Activated T-cell treated with anti-CD3 and anti-CD28 coated beads, Interleukin-2, amount 50 U/mL, for 1 hour (primary cell): ENCODE data around the gene KCNG2.

Experiments
- DNase-seq: peaks from one replicate; pipeline ENCODE4 v3.0.0-alpha.2; 2020

The KCNG2 gene

DNA sequence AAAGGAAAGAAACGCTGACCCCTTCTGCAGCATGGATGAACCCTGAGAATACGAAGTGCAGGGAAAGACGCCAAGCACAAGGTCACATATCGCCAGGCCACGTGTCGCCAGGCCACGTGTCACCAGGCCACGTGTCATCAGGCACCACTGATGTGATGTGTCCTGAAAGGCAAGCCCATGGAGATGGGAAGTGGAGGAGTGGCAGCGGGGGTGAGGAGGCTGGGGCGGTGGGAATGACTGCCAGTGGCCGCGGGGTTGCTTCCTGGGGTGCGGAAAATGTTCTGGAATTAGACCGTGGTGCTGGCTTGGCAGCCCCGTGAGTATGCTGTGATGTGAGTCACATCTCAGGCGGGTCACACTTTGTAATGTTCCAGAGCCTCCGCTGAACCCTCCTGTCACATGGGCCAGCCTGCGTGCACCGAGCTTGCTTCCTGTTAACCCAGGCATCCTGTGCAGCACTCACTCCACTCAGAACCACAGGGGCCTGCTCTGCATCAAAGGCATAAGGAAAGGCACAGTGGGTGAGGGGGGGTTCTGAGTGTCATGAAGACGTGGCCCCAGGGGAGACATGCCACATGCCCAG, 114.8 kb downstream of the KCNG2 start:
- peak; percentile 45 for DNase-seq

DNA sequence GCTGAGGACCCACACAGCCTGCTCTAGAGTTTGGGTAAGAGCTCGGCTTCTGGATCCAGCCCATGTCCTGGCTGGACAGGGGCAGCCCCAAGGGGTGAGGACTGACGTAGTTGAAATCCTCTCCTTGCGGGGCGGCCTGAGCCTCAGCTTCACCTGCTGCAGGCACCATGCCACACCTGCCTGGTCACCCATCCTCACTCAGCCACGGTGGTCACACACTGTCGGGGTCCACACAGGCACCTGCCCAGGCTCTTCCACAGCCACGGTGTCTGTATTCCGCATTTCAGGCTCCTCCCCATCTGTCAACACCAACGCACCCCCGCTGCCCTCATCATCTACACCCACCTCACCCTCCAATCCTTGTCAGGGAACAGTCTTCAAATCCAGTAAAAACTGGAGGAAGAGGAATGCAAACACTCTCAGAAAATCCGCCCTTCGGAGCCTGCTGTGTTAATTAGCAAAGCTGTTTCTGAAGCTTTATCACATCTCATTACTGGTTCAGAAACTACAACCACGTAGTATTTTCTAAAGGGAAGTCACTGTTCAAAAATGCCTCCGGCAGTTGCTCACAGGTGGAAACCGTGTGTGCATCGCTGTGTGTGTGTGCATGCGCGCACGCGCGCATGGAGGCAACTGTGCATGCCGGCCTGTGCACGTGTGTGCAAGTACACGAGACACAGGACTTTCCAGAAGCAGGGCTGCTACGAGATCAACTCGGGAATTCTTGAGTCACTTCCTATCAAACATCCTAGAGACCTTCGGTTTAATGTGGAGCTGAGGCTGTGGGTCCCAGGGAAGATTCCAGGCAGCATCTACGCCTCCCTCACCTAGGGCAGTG, 115.5 kb downstream of the KCNG2 start:
- no peak for DNase-seq

DNA sequence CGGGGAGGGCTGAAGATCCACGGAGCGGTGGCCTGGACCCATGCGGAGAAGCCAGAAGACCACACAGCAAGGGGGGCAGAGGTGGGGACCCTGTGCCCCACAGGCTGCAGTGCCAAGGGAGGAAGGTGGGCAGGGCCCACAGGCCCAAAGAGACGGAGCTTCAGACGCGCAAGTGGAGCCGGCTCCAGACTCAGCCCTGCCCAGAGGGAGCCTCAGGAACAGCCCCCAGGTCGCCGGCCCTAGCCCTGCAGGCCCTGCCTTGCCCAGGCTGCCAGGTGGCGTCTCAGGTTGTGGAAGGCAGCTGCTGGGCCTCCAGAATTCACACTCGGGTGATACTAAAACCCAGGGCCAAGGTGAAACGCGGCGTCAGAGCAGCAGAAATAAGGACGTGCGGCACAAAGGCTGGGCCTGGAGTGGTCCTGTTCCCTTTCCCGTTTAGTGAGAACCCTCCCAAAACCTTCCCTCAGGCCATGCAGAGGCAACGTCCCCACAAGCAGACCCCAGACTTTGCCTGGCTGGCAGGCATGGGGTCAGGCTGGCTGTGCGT, 116.9 kb downstream of the KCNG2 start:
- DNase-seq, result no peak

DNA sequence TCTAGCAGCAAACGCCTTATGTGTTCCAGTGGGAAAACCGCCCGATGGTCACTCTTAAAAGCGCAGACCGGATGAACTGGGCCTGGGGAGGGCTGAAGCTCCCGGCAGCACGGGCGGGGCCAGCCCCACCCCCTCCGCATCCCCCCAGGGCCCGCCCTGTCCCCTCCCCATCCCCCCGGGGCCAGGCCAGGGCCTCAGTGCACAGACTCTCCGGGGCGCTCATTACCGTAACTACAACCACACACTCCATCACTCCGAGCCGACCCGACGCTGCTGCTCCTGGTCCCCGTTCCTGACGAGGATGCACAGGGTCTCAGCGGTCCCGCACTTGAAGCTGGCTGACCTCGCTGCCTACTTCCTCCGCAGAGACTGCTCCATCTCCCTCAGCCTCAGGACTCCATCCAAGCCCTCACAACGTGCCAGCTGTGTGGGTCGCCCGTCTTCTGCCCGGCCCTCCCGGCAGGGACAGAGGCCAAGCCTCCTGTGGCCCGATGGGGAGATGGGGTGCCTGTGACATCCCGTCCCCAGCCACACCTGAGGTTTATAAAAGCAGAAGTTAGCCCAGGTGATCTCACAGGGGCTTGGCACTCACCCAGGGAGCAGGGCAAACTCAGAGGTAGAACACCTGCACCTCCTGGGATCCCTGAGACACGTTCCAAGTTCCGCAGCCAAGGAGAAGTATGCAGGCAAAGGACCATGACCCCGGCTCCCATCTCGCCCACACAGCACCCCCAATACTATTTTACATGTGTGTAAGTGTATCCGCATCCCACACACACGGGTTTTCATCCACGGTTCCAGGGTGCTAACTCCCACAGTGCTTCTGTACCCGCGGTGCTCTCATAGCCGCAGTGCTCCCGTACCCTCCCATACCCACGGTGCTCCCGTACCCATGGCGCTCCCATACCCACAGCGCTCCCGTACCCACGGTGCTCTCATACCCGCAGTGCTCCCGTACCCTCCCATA, 117.7 kb downstream of the KCNG2 start:
- no peak for DNase-seq

DNA sequence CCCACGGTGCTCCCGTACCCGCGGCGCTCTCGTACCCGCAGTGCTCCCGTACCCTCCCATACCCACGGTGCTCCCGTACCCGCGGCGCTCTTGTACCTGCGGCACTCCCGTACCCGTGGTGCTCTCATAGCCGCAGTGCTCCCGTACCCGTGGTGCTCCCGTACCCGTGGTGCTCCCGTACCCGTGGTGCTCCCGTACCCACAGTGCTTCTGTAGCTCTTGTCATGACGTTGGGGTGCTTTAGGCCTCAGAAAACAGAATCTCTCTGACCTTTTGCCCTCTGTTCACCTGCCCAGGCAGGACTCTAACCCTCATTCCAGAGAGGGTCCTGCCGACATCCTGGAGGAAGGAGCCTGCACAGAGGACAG, 118.4 kb downstream of the KCNG2 start:
- no peak for DNase-seq

DNA sequence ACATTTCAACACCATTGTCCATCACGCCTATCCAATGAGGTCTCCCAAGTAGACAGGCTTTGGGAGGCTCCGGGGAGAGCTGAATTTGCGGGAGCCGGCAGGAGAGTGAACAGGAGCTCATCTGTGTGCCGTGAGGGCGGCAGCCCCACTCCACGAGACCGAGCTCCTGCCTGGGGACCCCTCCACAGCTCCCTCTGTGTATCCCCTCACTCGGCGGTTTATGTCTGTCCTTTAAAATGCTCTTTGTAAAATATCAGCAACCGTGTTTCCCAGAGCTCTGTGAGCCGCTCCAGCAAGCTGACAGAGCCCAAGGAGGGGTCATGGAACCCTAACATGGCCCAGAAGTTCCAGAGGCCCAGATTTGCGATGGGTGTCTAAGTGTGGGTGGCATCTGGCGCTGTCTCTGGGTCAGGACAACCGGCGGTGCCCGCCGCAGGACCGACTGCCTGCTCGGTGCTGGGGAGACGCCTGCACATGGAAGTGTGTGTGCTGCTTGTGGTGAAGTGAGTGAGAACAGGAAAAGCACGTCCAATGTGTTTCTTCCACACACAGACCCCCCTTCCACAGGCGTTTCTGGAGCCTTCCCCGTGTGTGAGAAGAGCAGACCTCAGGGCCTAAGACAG, 118.9 kb downstream of the KCNG2 start:
- DNase-seq, result no peak

DNA sequence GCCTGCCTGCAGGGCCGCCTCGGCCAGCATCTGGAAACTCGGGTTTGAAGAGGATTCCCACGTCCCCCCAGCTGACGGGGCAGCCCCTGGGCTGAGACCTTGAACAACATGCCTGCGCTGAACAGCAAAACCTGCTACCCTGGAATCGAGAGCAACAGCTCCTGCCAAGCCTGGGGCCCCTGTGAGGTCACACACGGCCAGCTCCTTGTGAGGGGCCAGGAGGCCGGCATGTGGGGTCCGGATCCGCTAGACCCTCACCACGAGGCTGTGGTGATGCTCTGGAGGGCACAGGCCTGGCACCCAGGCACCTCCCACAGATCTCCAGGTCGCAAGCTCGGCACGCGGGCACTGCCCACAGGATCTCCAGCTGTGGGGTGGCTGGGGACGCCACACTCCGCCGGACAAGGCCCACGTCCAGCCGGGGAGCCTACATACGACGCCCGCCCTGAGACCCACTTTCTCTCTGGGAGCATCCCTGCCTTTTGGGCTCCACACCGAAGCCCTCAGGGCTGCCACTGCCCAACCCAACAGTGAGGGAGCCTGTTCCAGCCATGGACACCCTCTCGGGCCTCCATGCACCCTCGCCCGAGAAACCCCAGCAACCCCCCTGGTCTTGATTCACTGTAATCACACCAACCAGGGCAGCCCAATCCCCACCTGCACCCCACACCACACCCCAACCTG, 119.6 kb downstream of the KCNG2 start:
- no peak for DNase-seq

DNA sequence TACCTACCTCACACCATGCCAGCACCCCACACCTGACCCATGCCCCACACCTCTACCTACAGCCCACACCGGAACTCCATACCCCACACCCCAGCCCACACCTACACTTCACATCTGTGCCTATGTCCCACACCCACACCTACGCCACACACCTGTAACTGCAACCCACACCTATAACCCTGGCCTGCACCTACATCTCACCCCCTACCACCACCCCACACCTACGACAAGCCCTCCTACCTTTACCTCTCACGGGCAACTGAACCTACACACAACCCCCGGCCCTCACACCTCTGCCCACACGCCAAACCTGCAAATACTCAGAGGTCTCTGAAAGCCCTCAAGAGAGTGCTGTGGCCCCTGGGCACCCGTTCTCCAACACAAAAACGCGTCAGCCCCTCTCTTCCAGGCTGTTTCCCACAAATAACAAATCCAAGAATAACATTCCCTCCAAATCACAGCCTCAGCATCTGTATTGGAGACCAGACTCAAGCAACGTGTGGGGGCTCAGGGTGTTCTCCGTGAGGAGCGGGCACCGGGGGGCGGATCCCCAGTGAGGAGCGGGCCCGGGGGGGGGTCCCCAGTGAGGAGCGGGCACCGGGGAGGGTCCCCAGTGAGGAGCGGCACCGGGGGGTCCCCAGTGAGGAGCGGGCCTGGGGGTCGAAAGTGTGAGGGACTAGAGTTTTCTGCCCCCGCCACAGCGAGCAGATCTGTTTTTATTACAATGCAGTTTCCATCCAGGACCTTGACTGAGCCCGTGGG, 120.3 kb downstream of the KCNG2 start:
- no peak for DNase-seq

DNA sequence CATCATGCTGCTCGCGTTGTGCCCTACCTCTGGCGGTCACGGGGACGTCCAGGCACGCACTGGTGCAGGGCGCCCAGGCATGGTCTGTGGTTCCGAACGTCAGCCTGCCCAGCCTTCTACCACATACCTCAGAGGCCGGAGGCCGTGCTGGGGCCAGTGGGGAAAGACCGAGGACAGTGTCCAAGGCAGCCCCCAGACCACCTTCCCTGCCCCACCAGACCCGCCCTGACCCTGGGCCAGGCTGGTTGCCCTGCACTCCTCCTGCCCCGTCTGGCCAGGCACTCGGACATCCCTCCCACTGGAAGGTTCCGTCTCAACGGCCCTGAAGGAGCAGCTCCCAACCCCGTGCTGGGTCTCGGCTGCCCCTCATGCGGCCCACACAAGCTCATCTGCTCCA, 120.9 kb downstream of the KCNG2 start:
- no peak for DNase-seq

DNA sequence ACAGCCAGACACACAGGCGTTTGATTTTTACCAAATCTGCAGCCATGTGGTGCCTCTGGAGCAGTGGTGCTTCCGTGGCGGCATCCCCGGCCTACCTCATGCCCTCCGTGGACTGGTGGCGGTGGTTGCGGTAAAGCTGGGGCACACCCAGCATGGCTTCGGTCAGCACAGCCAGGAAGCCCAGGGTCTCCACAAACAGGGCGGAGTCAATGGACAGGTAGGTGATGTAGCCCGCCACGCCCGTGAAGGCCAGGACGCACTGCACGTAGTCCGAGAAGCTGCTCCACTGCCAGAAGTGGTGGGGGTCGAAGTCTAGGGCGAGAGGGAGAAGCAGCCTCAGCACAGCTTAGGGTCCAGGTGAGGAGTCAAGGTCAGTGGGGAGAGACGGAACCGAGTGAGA, 121.4 kb downstream of the KCNG2 start:
- no peak for DNase-seq

DNA sequence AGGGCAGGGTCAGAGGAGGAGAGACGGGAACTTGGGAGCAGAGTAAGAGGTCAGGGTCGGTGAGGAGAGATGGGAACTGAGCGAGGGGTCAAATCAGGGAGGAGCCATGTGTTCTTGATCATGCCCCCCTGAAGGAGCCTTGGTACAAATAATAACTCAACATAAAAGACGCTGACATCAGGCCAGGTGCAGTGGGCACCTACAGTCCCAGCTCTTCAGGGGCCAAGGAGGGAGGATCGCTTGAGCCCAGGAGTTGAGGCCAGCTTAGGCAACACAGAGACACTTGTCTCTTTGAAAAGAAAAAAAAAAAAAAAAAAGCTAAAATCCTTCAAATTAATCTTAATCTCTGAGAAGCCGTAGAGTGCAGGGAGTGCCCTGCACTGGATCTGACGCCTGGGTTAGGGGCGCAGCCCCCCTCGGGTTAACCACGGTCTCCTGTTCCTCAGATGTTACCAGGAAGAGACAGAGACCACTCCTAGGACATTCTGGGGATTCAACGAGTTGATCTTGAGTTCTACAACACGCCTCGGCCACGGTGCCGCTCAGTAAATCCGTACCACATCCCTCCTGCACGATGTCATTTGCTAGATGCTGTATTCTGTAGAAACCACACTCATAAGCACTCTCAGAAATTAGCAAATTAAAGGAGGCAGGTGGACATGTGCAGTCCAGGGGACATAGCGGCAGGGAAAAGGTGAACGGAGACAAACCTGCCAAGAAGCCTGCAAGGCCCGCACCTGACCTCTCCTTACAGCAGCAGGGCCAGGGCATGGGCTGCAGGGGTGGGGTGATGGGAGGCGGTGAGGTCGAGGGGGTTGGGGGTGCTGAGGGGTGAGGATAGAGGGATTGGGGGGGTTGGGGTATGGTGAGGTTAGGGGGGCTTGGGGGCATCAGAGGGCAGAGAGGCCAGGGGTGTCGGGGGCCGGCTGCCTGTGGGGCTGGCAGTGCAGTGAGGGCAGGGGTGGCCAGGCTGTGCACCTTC, 124.5 kb downstream of the KCNG2 start:
- no peak for DNase-seq

DNA sequence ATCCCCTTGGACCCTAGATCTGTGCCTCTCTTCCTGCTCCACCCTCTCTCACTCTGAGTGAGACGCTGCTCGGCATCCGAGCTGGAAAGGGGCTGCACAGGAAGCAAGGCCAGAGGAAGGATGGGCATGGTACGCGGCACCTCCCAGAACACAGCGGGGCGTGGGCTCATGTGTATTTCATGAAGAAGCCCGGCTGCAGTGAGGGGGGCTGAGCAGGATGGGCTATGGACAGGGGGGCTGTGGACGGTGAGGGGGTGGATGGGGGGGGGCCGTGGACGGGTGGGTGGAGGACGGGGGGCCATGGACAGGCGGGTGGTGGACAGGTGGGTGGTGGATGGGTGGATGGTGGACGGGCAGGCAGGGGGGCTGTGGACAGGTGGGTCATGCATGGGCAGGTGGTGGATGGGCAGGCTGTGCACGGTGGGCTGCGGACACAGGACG, 125.3 kb downstream of the KCNG2 start:
- DNase-seq, result no peak

DNA sequence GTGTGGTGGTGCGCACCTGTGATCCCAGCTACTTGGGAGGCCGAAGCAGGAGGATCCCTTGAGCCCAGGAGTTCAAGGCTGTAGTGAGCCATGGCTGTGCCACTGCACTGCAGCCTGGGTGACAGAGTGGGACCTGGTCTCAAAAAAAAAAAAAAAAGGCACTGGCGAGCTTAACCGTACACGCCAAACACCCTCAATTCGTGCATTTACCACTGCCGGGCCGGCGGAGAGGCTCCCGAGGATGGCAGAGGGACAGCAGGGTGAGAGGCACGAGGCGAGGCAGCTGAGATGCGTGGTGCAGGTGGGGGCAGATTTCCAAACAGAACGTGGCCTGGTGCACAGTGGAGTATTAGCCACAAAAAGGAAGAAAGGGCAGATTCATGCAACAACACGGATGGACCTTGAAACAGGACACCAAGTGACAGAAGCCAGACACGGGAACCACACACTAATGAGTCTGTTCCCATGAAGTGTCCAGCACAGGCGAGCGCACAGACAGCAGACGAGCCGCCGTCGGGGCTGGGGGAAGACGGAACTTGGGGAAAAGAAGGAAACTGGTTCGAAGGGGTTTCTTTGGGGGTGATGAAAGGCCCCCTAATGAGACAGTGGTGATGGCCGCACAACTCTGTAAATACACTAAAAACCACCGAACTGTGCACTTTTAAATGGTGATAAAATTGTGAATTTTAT, 126.3 kb downstream of the KCNG2 start:
- no peak for DNase-seq

DNA sequence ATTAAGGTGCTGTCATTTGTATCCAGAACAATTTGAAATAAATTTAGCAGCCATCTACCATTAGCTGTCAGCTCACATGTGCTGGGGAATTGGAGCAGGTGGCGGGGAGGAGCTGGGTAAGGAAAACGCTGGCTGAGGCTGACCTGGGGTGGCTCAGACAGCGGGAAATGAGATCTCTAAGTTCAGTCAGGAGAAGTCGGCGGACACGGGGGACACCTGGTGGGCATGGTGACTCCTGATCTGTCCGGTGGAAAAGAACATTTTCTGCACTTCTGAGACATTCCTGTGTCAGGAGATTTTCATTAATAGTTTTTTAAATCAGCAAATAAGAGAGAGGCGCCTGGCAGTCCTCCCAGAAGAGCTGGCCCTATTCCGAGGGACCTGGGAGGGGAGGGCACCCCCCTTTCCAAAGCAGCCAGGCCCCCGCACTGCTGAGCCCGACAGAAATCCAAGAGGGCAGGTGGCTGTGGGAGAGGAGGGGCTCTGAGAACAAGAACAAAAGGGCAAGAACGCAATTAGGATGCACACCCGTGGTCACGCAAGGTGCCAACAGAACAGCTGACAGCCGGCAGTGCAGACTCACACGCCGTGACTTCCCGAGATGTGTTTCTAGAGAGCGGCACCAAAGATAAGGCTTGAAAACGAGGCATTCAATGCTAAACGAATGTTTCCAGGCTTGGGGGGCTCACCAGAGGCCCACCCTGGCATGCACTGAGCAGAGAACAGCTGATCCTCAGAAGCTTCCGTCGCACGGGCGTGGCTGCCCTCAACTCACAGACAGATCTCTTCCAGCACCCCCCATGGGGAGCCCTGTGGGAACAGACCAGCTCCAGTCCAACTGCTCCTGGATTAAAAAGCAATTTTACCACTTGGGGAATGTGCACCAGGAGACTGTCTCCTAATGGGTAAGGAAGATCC, 127.3 kb downstream of the KCNG2 start:
- DNase-seq, result no peak

DNA sequence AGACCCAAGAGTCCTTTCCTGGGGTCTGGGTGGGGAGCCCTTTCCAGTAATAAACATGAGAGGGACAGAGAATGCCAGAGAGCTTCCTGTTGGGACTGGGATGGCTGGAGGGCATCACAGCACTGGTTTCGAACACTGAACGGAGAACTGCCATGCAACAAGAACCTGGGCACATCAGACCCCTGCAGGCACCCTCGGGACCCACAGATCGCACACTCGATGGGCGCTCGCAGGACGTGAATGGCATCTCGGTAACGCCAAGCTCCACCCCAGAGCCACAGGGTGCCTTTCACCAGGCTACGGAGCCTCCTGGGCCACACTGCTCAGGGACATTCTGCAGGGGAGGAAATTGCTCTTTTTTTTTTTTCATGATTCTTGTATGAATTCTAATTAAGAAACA, 128.6 kb downstream of the KCNG2 start:
- DNase-seq, result no peak

DNA sequence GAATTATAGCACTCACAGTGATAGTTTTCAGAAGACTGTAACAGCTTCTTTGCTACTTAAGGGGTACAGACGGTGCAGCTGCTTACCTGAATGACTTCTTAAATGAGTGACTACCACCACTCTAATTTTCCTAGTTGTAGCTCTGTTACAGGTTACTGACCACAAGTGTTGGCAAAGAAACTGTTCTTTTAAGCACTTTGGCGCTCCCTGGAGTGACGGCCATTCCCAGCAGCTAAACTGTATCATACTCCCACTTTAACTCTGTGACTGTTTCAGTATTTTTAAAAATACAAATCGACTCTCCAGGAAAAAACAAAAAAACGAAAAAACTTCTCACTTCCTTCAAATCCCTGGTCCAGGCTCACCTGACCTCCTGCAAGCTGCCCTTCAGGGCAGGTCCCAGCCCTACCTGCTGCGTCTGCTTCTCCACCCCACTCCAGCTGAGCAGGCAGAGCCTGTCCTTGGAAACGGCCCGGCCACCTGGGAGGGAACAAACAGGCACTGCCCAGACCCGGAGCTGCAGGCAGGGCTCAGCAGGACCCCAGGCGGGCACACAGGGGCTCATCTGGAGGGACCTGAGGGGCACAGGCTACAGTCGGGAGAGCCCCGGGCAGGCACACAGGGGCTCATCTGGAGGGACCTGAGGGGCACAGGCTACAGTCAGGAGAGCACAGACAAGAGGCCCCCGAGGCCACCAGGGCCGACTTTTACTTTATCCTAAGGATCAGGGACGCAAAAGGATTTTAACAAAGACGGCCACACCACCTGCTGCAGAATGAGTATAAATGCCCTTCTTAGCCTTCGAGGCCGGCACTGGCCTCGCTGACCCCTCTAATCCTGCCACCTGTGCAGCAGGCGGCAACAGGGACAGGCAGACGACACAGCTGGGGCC, 129.2 kb downstream of the KCNG2 start:
- no peak for DNase-seq
